Heart left ventricle (tissue), 16 donors: ENCODE results near the gene CD22. TPM values are rescaled to one million over a fixed set of nuclear protein-coding genes. Genes with fewer than 3 reads are reported as not detected.
A peak's percentile ranks its signal among the peaks of the same experiment; 100 is the strongest.

Experiments used
- ATAC-seq, 4 donors: fragments of 200-7000 bp; cut with Tn5 transposase; one replicate each; pipeline ENCODE4 v1.9.1; 2020 to 2022; ENCODE audit warnings: moderate library complexity in 4 of 4, mild to moderate bottlenecking in 3 of 4, moderate number of reproducible peaks in 1 of 4
- DNase-seq, 5 donors: peaks; one replicate each; pipeline ENCODE4 v3.0.0-alpha.2; 2020
- H3K27ac ChIP-seq, 12 donors: fragments of 200-600 bp; sonication (generic) in 4 of 12; one replicate each; pipeline versions ENCODE4 v1.5.0 to v1.8.0; 2016 to 2022; ENCODE audit warnings: mild to moderate bottlenecking in 2 of 12
- H3K27me3 ChIP-seq, 9 donors: fragments of 200-600 bp; sonication (generic) in 2 of 9; one replicate each; pipeline versions ENCODE4 v1.5.1 to v1.8.0; 2016 to 2022; ENCODE audit warnings: mild to moderate bottlenecking in 3 of 9
- H3K36me3 ChIP-seq, 9 donors: fragments of 200-600 bp; sonication (generic) in 2 of 9; one replicate each; pipeline versions ENCODE4 v1.5.0 to v1.8.0; 2018 to 2022; ENCODE audit warnings: mild to moderate bottlenecking in 2 of 9
- H3K4me1 ChIP-seq, 12 donors: fragments of 200-600 bp; sonication (generic) in 4 of 12; one replicate each; pipeline versions ENCODE4 v1.5.0 to v1.8.0; 2016 to 2022; ENCODE audit warnings: mild to moderate bottlenecking in 3 of 12
- H3K4me3 ChIP-seq, 12 donors: fragments of 200-600 bp; sonication (generic) in 4 of 12; one replicate each; pipeline versions ENCODE4 v1.5.0 to v1.8.0; 2017 to 2022; ENCODE audit warnings: mild to moderate bottlenecking in 9 of 12, moderate library complexity in 4 of 12
- H3K9me3 ChIP-seq, 12 donors: fragments of 200-600 bp; sonication (generic) in 4 of 12; one replicate each; pipeline versions ENCODE4 v1.5.0 to v1.8.0; 2016 to 2022; ENCODE audit warnings: mild to moderate bottlenecking in 1 of 12
- CTCF ChIP-seq, 12 donors: fragments of 200-600 bp; sonication (generic) in 4 of 12; IDR thresholded peaks; one replicate each; pipeline versions ENCODE4 v1.5.0 to v1.8.0; 2018 to 2022; ENCODE audit warnings: antibody characterized with exemption in 12 of 12, mild to moderate bottlenecking in 5 of 12
- POLR2A ChIP-seq, 2 donors: fragments of 450-650 bp; IDR thresholded peaks; one replicate each; pipeline ENCODE4 v1.6.1; 2017; ENCODE audit warnings: antibody characterized with exemption in 2 of 2, mild to moderate bottlenecking in 2 of 2, moderate library complexity in 2 of 2
- WGBS, 4 donors: extraction: QIAGEN DNeasy Blood & Tissue Kit in 2 of 4; methylation state at CpG; one replicate each; pipeline versions ENCODE4 v1.1.5 to v1.1.7; 2013 to 2018; 5-methylcytosine and 5-hydroxymethylcytosine counted together
- intact Hi-C, 10 donors: fragments of 100-400 bp; cut with DNase I; formaldehyde crosslinking; loops; one replicate each; pipeline versions ENCODE4 v1.11.1 to v1.14.2; 2022
- polyA plus RNA-seq, 2 donors: library from polyadenylated mRNA; stranded (reverse); fragments of 200-250 nt; gene quantifications; one replicate each; pipeline ENCODE4 v1.2.3, GENCODE V29; 2013
- total RNA-seq, 9 donors: library from RNA; depleted of rRNA in 2 of 9; stranded (reverse); fragments of >200 nt in 2 of 9; fragmentation: NEBNext Ultra II Directional in 3 of 9; extraction: Animal tissue kit (Norgen Biotek cat#: 25700) in 3 of 9; gene quantifications; one replicate each; pipeline versions ENCODE4 v1.1.0 to v1.2.4, GENCODE V29; 2016 to 2023
- donor health status: ischemic (EF 13 %, LVEDD 7.1; RV severe dilation, severe dysfunction).
- donor health status: healthy with polysubstance abuse.
- donor health status: DM: no; HTN: yes; CAD: no.
- donor health status: DM: no; HTN: no; CAD: no.
- donor health status: ischemic (EF 25% LVEDD 6.9; RV normal size, moderate dysfunction).
- donor health status: ischemic (EF 25% LVEDD 5.7; RV mildly dilated, moderate dysfunction).
- donor health status: healthy.
- donor health status: DM: yes; HTN: yes; CAD: no.
- donor health status: ischemic (EF 35%, LVEDD 5.7; RV mildly dilated, moderate dysfunction).
- donor health status: nonischemic (EF 11% LVEDD 7.7; RV severe dilation, severe dysfunction).
- donor health status: DM: yes; HTN: yes; CAD: no.
- donor health status: PGD.
- donor health status: ischemic (EF 29% LVEDD 5.4; RV normal size, mild dysfunction).
- donor health status: nonischemic (EF 23%, LVEDD 6.1; RV moderate dilation, normal function).

The CD22 gene
- total and polyA plus RNA-seq, 11 donors, result 0.11 to 3.3 (median 1.0) TPM; not detected in 2

GRCh38 chr19:35313587-35313986 lies 15.4 kb upstream of the CD22 start:
- H3K4me3 ChIP-seq, result no peak overlapping the region
- TF ChIP-seq CTCF (IDR thresholded peaks at IDR 0.05) (no peak), POLR2A (IDR thresholded peaks at IDR 0.05) (no peak)

GRCh38 chr19:35314031-35314430 lies 15.0 kb upstream of the CD22 start:
- no peak for ATAC-seq
- intact Hi-C loops, result no loop called here
- H3K9me3 ChIP-seq, result no peaks in the 10 kb centered on the region

More at GRCh38 chr19:35313587-35313986, 15.4 kb upstream of the CD22 start:
- Histone ChIP-seq H3K4me1 (peaks cover 0 to 15% (median 0%) of the 10 kb centered on the region in 12 donors), H3K27ac (no peak overlapping the region), H3K9me3 (no peaks in the 10 kb centered on the region), H3K36me3 (no peaks in the 10 kb centered on the region), H3K27me3 (peaks cover 0 to 3% (median 0%) of the 10 kb centered on the region in 9 donors)
- ATAC-seq, result no peak
- DNase-seq, result peak in 1 of 5 donors; percentile 24
- WGBS, 4 donors, result 56 to 60% (median 58%) methylated on average over 7 of the region's 7 CpGs
- intact Hi-C loops, result no loop called here

GRCh38 chr19:35314858-35315470 lies 14.0 kb upstream of the CD22 start:
- ATAC-seq, result no peak
- intact Hi-C loops, result no loop called here
- Histone ChIP-seq H3K9me3 (no peaks in the 10 kb centered on the region), H3K27me3 (peaks cover 0 to 3% (median 0%) of the 10 kb centered on the region in 9 donors), H3K27ac (no peak overlapping the region), H3K4me3 (no peak overlapping the region), H3K36me3 (no peaks in the 10 kb centered on the region), H3K4me1 (peaks cover 0 to 29% (median 8%) of the 10 kb centered on the region in 12 donors)
- WGBS, 4 donors, result 86 to 91% (median 90%) methylated on average over 10 of the region's 10 CpGs
- DNase-seq, result peak in 1 of 5 donors; percentile 38
- TF ChIP-seq CTCF (IDR thresholded peaks at IDR 0.05) (no peak), POLR2A (IDR thresholded peaks at IDR 0.05) (no peak)

More at GRCh38 chr19:35314031-35314430, 15.0 kb upstream of the CD22 start:
- Histone ChIP-seq H3K4me1 (peaks cover 0 to 20% (median 4%) of the 10 kb centered on the region in 12 donors), H3K4me3 (no peak overlapping the region), H3K27ac (no peak overlapping the region), H3K27me3 (peaks cover 0 to 3% (median 0%) of the 10 kb centered on the region in 9 donors), H3K36me3 (no peaks in the 10 kb centered on the region)
- TF ChIP-seq CTCF (IDR thresholded peaks at IDR 0.05) (no peak), POLR2A (IDR thresholded peaks at IDR 0.05) (no peak)
- DNase-seq, result peak in 1 of 5 donors; percentile 23
- WGBS, 4 donors, result 89 to 92% (median 90%) methylated on average over 8 of the region's 8 CpGs

GRCh38 chr19:35315883-35316282 lies 13.1 kb upstream of the CD22 start:
- Histone ChIP-seq H3K4me3 (no peak overlapping the region), H3K9me3 (no peaks in the 10 kb centered on the region), H3K27ac (no peak overlapping the region), H3K27me3 (peaks cover 0 to 3% (median 0%) of the 10 kb centered on the region in 9 donors), H3K4me1 (peaks cover 0 to 38% (median 8%) of the 10 kb centered on the region in 12 donors), H3K36me3 (no peaks in the 10 kb centered on the region)
- no peak for TF ChIP-seq CTCF (IDR thresholded peaks at IDR 0.05)
- TF ChIP-seq POLR2A (IDR thresholded peaks at IDR 0.05), result no peak
- 76 to 82% (median 79%) methylated on average over 9 of the region's 9 CpGs for WGBS, 4 donors
- ATAC-seq (no peak), DNase-seq (peak in 1 of 5 donors; percentile 20)
- intact Hi-C loops, result no loop called here
